Choroid plexus epithelial cell (primary cell): ENCODE data around the gene NDUFS5.

Experiments used
- DNase-seq: peaks from one replicate; pipeline ENCODE4 v3.0.0-alpha.2; 2010; ENCODE audit warnings: low read depth
- H3K4me3 ChIP-seq: 2 replicates; pipeline ENCODE4 v1.5.1; 2011; ENCODE audit warnings: low read depth, mild to moderate bottlenecking, control low read depth, low read length, moderate library complexity
- CTCF ChIP-seq: conservative IDR thresholded peaks from 2 replicates; pipeline ENCODE4 v1.5.1; 2011; ENCODE audit warnings: low read depth, mild to moderate bottlenecking, control low read depth, inconsistent platforms, low read length, moderate library complexity

The NDUFS5 gene

GRCh38 chr1:39021426-39021825 lies 4.7 kb upstream of the NDUFS5 start:
- DNase-seq = no peak
- no peak for TF ChIP-seq CTCF
- H3K4me3 ChIP-seq = no peak overlapping the region

GRCh38 chr1:39023140-39023539 lies 3.0 kb upstream of the NDUFS5 start:
- H3K4me3 ChIP-seq = no peak overlapping the region
- no peak for TF ChIP-seq CTCF
- DNase-seq = no peak

- peak overlapping the region; percentile 84 for H3K4me3 ChIP-seq
- no peak for TF ChIP-seq CTCF
- DNase-seq = no peak
These were observed 837 bp downstream of the NDUFS5 start for GRCh38 chr1:39026866-39027507.

DNA sequence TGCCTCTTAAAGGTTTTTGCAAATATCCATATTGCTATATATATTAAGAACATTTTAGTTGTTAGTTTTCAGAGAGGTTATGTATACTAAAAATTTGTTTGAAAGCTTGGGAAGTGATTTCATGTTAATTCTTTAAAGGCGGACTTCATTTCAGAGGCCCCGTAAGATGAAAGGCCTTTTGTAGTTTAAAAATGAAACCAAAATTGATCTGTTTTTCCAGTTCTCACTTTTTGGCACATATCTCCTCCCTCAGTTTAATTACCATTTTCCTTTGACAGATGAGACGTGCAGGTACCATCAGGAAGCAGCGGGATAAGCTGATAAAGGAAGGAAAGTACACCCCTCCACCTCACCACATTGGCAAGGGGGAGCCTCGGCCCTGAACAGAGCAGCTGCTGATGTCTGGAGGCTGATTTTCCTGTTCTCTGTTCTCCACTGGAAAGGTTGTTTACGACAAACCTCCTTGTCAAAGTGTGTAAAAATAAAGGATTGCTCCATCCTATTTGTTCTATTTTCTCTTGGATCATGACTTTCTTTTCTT lies 8.0 kb downstream of the NDUFS5 start:
- no peak for TF ChIP-seq CTCF
- H3K4me3 ChIP-seq = no peak overlapping the region
- DNase-seq = no peak

GRCh38 chr1:39036678-39037077 lies 10.5 kb downstream of the NDUFS5 start:
- H3K4me3 ChIP-seq = no peak overlapping the region
- TF ChIP-seq CTCF = no peak
- DNase-seq = no peak

- DNase-seq = no peak
- no peak overlapping the region for H3K4me3 ChIP-seq
- TF ChIP-seq CTCF = no peak
These were observed 17.4 kb downstream of the NDUFS5 start for GRCh38 chr1:39043513-39043912.

GRCh38 chr1:39044762-39045161 lies 18.6 kb downstream of the NDUFS5 start:
- no peak for TF ChIP-seq CTCF
- DNase-seq = no peak
- no peak overlapping the region for H3K4me3 ChIP-seq
